Measurements from ENCODE around the gene ST6GALNAC5.

The ST6GALNAC5 gene

DNA sequence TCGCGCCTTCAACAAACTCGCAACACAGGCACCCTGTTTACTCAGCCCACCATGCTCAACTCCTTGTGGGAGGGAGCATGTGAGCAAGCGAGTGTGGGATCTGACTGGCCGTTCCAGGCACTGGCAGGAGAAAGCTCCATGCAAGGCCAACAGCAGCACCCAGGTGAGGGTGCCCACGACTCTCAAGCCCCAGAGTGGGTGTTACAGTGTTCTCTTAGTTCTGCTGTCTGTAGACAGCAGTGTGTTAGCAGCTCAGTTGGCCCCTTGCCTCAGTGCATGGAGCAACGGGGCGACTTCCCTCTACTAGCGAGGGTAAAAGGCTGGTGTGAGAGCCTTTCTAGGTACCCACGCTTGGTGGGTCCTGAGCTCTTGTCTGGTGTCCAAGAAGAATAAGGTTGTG, 237.4 kb downstream of the ST6GALNAC5 start:
- no peak overlapping the region for H3K9ac ChIP-seq (ENCODE audit: low read depth, low read length, poor library complexity, severe bottlenecking)
- no peak overlapping the region for H3K4me3 ChIP-seq (ENCODE audit: low read length, poor library complexity, severe bottlenecking)
- H4K20me1 ChIP-seq (ENCODE audit: insufficient read depth, low read length, poor library complexity, severe bottlenecking): no peaks in the 10 kb centered on the region
- TF ChIP-seq, protein P1, sequence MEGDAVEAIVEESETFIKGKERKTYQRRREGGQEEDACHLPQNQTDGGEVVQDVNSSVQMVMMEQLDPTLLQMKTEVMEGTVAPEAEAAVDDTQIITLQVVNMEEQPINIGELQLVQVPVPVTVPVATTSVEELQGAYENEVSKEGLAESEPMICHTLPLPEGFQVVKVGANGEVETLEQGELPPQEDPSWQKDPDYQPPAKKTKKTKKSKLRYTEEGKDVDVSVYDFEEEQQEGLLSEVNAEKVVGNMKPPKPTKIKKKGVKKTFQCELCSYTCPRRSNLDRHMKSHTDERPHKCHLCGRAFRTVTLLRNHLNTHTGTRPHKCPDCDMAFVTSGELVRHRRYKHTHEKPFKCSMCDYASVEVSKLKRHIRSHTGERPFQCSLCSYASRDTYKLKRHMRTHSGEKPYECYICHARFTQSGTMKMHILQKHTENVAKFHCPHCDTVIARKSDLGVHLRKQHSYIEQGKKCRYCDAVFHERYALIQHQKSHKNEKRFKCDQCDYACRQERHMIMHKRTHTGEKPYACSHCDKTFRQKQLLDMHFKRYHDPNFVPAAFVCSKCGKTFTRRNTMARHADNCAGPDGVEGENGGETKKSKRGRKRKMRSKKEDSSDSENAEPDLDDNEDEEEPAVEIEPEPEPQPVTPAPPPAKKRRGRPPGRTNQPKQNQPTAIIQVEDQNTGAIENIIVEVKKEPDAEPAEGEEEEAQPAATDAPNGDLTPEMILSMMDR (conservative IDR thresholded peaks at IDR 0.05; ENCODE audit: low read length): no peak
- TF ChIP-seq EZH2phosphoT487 (IDR thresholded peaks at IDR 0.05; ENCODE audit: borderline replicate concordance): no peak
- H3K9me3 ChIP-seq (ENCODE audit: insufficient read depth, low read depth, low read length): no peaks in the 10 kb centered on the region
- no peaks in the 10 kb centered on the region for H3K36me3 ChIP-seq (ENCODE audit: insufficient read depth, low read length)
- H3K4me2 ChIP-seq (ENCODE audit: low read depth, low read length, poor library complexity, severe bottlenecking): no peak overlapping the region
- H3K27me3 ChIP-seq (ENCODE audit: insufficient read depth, low read length, poor library complexity, severe bottlenecking): no peaks in the 10 kb centered on the region
- no peaks in the 10 kb centered on the region for H3K4me1 ChIP-seq (ENCODE audit: insufficient read depth, low read length, poor library complexity, severe bottlenecking)
- no peaks in the 10 kb centered on the region for H3K79me2 ChIP-seq (ENCODE audit: insufficient read depth, low read length)
- H3F3A ChIP-seq (ENCODE audit: low read depth): no peaks in the 10 kb centered on the region
- H3K9me2 ChIP-seq (replicated peaks; ENCODE audit: low read depth, low read length): no peaks in the 10 kb centered on the region
- H2AFZ ChIP-seq (ENCODE audit: low read length): no peak overlapping the region
